ENCODE data around the gene ARL4D. TPM values are rescaled to one million over a fixed set of nuclear protein-coding genes. Genes with fewer than 3 reads are reported as not detected.
"Not testable (repeated sequence)": the region's sequence is repeated elsewhere in the genome, so short reads cannot be mapped to it uniquely, and the experiment has no call there.

Gene ARL4D
- 10 to 100 TPM; 11.8 to 12.8 TPM for total RNA-seq
- long read RNA-seq, transcript ARL4D-201 (2 exons, 1,612 nt) = major isoform, 10 of 10 reads
- long read RNA-seq, partial matches to known transcripts = 0 of 10 reads
- long read RNA-seq, other reads (novel, unspliced or antisense) = 0 of 10 reads

DNA sequence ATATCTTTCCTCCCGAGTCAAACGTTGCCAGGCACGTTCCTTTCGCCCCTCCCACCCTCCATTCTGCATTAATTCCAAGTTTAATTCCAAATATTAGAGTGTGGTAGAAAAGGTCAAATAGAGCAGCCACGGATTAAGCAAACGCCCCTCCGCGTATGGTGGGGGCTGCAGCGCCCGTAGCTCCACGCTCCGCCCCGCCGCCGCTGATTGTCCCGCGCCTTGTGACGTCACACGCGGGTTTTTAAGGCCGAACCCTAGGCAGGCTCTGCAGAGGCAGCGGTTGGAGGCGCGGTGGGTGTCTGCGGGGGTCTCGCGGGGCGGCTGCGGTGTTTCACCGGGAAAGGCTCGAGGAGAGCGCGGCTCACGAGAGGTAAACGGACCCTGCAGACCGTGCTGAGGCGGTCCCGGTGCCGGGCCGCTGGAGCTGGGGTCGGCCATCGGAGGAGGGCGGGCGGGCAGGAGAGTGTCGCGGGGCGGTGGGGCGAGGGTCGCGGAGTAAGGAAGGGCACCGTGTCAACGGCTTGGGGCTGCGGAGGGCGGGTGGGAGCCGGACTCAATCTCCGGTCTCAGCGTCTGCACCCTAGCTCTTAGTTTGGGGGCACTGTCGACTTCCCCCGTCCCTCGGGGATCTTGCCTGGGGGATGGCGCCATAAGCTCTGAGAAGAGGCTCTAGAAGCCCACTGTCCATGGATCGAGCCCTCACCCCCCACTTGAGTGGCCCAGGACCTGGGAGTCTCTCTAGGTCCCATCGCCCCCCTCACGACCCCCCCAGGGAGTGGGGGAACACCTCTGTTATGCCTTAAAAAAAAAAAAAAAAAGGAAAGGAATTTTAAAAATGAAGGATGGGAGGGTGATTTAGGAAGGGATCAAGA, at the start of gene ARL4D:
TSS of gene ARL4D (plus strand) at position 270 of the 872 bp plus-strand sequence. CDS start 740 bp downstream, outside the sequence.
- DNase-seq (peak; percentile 95), ATAC-seq (peak; percentile 92)
- intact Hi-C loops (cut with DNase I) = no loop called here

DNA sequence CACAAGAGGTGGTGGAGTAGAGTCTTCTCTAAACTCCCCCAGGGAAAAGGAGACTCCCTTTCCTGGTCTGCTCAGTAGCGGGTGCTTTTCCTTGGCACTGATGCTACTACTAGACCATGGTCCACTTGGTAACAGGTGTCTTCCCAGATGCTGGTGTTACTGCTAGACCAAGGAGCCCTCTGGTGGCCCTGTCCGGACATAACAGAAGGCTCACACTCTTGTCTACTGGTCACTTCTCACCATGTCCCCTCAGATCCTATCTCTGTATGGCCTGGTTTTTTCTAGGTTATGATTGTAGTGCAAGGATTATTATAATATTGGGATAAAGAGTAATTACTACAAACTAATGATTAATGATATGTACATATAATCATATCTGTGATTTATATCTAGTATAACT, 49.7 kb upstream of the ARL4D start:
- ATAC-seq (no peak), DNase-seq (no peak)
- intact Hi-C loops (cut with DNase I) = no loop called here

DNA sequence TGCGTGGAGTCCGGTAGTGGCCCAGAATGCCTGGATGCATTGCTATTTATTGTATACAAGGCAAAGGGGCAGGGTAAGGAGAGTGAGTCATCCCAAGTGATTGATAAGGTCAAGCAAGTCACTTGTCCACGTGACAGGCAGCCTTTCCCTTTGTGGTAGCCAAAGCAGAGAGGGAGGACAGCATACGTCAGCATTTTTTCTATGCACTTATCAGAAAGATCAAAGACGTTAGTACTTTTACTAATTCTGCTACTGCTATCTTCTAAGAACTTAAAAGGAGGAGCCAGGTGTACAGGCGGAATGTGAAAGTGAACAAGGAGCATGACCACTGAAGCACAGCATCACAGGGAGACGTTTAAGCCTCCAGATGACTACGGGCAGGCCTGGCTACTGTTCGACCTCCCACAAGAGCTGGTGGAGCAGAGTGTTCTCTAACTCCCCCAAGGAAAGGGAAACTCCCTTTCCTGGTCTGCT, 47.9 kb upstream of the ARL4D start:
- DNase-seq (no peak), ATAC-seq (no peak)
- intact Hi-C loops (cut with DNase I) = no loop called here

- DNase-seq (no peak), ATAC-seq (no peak)
- intact Hi-C loops (cut with DNase I) = no loop called here
Observed at GRCh38 chr17:43351691-43352090, 47.1 kb upstream of the ARL4D start.

GRCh38 chr17:43352579-43353331, 46.0 kb upstream of the ARL4D start:
- intact Hi-C loops (cut with DNase I) = no loop called here
- no peak for ATAC-seq
- no peak for DNase-seq

DNA sequence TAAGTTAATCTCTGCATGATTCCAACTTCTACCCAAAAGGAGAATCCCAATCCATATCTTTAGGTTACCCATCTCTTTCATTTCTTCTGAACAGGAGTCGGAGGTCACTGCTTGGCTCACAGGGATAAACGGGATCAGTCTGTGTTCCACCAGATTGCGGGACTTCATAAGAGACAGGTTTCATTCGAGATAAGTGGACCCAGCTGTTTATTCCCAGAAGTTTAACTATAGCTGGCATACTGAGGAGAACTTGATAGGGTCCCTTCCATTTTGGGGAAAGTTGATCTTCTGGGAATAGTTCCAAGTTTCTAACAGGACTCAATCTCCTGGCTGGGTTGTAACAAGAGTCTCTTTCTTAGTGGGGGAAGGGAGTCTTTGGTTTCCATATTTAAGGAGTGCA, 45.4 kb upstream of the ARL4D start:
- intact Hi-C loops (cut with DNase I) = no loop called here
- ATAC-seq (no peak), DNase-seq (no peak)

- DNase-seq = no peak
- intact Hi-C loops (cut with DNase I) = no loop called here
Observed at GRCh38 chr17:43354371-43354770, 44.4 kb upstream of the ARL4D start.

DNA sequence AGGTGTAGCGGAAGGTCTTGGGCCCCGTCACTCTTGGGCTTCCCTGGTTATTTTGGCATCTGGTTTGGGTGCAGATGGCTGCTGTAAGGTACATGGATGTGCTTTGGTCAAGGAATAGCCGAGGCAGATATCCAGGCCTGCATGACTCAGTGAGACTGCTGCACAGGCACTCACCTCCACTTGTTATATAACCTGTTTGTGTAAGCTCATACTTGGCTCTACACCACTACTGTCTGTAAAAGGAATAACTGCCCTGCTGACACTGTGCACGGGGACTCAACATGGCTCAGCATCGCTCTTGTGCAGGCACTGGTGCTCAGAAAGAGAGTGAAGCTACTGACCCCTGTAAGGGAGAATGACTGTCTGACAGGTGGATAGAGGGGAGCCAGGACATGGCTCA, 42.3 kb upstream of the ARL4D start:
- intact Hi-C loops (cut with DNase I) = no loop called here

More at GRCh38 chr17:43354371-43354770, 44.4 kb upstream of the ARL4D start:
- no peak for ATAC-seq

DNA sequence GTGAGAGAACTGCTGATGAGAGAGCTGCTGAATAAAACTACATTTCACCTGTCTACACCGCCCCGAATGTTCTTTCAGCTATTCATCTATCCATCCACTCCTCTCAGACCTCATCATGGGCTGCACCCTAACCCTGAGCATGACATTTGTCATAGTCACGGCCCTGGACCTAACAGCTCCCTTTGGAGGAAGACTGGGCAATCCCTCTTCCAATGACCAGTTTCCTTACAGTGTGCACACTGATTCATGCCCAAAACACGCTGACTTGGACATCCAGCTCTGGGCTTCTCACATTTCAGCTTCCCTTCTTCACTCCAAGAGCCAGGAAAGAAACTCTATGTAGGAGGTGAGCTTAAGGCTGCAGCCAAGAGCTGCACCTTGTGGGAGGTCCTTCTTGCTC, 41.8 kb upstream of the ARL4D start:
- peak in 1 of 2 donors; percentile 10 for ATAC-seq
- DNase-seq = no peak
- intact Hi-C loops (cut with DNase I) = no loop called here

More for the DNA sequence above, 42.3 kb upstream of the ARL4D start:
- ATAC-seq (no peak), DNase-seq (no peak)

GRCh38 chr17:43359469-43360110, 39.2 kb upstream of the ARL4D start:
- ATAC-seq = no peak
- intact Hi-C loops (cut with DNase I) = no loop called here
- DNase-seq = no peak

- DNase-seq (no peak), ATAC-seq (peak; percentile 23 to 48)
- intact Hi-C loops (cut with DNase I) = no loop called here
Observed at GRCh38 chr17:43360376-43360738, 38.4 kb upstream of the ARL4D start.

DNA sequence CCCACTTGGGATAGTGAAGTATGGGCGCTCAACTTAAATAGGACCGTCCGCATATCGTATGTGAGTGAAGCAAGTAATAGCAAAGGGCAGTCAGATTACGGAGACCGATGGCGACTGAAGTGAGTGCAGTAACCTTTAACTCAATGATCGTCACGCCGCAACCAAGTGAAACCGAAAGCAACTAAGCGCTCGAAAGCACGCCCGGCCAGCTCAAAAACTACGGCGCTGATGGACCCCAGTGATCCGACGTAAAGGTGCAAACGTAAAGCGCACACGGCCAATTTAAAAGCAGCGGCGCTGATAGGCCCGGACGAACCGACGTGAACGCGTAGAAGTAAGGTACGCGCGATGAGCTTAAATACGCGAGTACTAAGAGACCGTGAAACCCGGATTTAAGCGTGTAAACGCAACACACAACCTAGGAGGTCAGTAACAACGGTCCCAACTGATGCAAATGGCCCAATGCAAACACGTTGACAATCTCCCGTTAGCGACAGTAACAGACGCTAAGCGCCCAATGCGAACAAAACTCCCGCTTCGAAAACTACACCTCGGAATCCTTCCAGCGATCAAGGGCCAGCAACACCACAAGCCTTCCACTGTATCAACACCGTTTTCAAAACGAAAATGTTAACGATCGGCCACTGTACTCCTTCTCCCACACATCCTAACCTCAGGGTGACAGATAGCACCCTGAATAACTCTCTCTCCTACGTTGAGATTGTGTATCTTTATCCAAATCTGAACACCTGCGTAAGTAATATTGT, 37.9 kb upstream of the ARL4D start:
- DNase-seq (peak; percentile 91), ATAC-seq (peak; percentile 88)
- intact Hi-C loops (cut with DNase I) = no loop called here

GRCh38 chr17:43363181-43363925, 35.4 kb upstream of the ARL4D start:
- intact Hi-C loops (cut with DNase I) = no loop called here
- ATAC-seq (no peak), DNase-seq (no peak)

- DNase-seq (no peak), ATAC-seq (no peak)
- intact Hi-C loops (cut with DNase I) = no loop called here
Observed at GRCh38 chr17:43363926-43364285, 34.9 kb upstream of the ARL4D start.

GRCh38 chr17:43365356-43365755, 33.4 kb upstream of the ARL4D start:
- no peak for ATAC-seq
- no peak for DNase-seq
- intact Hi-C loops (cut with DNase I) = no loop called here

- DNase-seq; intact Hi-C loops (cut with DNase I); ATAC-seq: not testable (repeated sequence)
Observed at GRCh38 chr17:43365921-43366320, 32.9 kb upstream of the ARL4D start.

GRCh38 chr17:43366891-43367736, 31.7 kb upstream of the ARL4D start:
- ATAC-seq (no peak), DNase-seq (no peak)
- intact Hi-C loops (cut with DNase I) = no loop called here

Data from left cardiac atrium (tissue), 4 donors.